Measurements from ENCODE around the gene LTBP2. TPM values are rescaled to one million over a fixed set of nuclear protein-coding genes. Genes with fewer than 3 reads are reported as not detected.

Gene LTBP2
- total RNA-seq, 1 experiment from 2014 or later = 9.6 TPM

GRCh38 chr14:74591394-74591793 lies 20.6 kb downstream of the LTBP2 start:
- no peak for DNase-seq (ENCODE audit: low read depth)

- no peak for DNase-seq (ENCODE audit: low read depth)
Observed at GRCh38 chr14:74589291-74589879, 22.7 kb downstream of the LTBP2 start.

- no peak for DNase-seq (ENCODE audit: low read depth)
Observed at GRCh38 chr14:74587363-74587707, 24.7 kb downstream of the LTBP2 start.

- no peak for DNase-seq (ENCODE audit: low read depth)
Observed at GRCh38 chr14:74586681-74587362, 25.2 kb downstream of the LTBP2 start.

GRCh38 chr14:74585406-74586335 lies 26.4 kb downstream of the LTBP2 start:
- no peak for DNase-seq (ENCODE audit: low read depth)

- no peak for DNase-seq (ENCODE audit: low read depth)
Observed at GRCh38 chr14:74584951-74585350, 27.1 kb downstream of the LTBP2 start.

- DNase-seq (ENCODE audit: low read depth) = peak; percentile 87
Observed at GRCh38 chr14:74583689-74584434, 28.2 kb downstream of the LTBP2 start.

GRCh38 chr14:74582910-74583581 lies 29.0 kb downstream of the LTBP2 start:
- DNase-seq (ENCODE audit: low read depth) = no peak

GRCh38 chr14:74580275-74580672 lies 31.8 kb downstream of the LTBP2 start:
- no peak for DNase-seq (ENCODE audit: low read depth)

GRCh38 chr14:74579447-74580274 lies 32.4 kb downstream of the LTBP2 start:
- peak; percentile 87 for DNase-seq (ENCODE audit: low read depth)

- DNase-seq (ENCODE audit: low read depth) = no peak
Observed at GRCh38 chr14:74578479-74578878, 33.6 kb downstream of the LTBP2 start.

GRCh38 chr14:74577948-74578275 lies 34.1 kb downstream of the LTBP2 start:
- no peak for DNase-seq (ENCODE audit: low read depth)

- no peak for DNase-seq (ENCODE audit: low read depth)
Observed at GRCh38 chr14:74577247-74577947, 34.6 kb downstream of the LTBP2 start.

- no peak for DNase-seq (ENCODE audit: low read depth)
Observed at GRCh38 chr14:74575936-74576335, 36.1 kb downstream of the LTBP2 start.

GRCh38 chr14:74575507-74575906 lies 36.5 kb downstream of the LTBP2 start:
- DNase-seq (ENCODE audit: low read depth) = no peak

- DNase-seq (ENCODE audit: low read depth) = peak; percentile 41
Observed at GRCh38 chr14:74574706-74575105, 37.3 kb downstream of the LTBP2 start.

GRCh38 chr14:74574090-74574433 lies 38.0 kb downstream of the LTBP2 start:
- peak; percentile 61 for DNase-seq (ENCODE audit: low read depth)

- DNase-seq (ENCODE audit: low read depth) = peak; percentile 48
Observed at GRCh38 chr14:74573421-74574089, 38.5 kb downstream of the LTBP2 start.

GRCh38 chr14:74572726-74573301 lies 39.2 kb downstream of the LTBP2 start:
- DNase-seq (ENCODE audit: low read depth) = peak; percentile 78

Data from Daoy (cell line).